ENCODE data around the gene PPP1R3A. TPM values are rescaled to one million over a fixed set of nuclear protein-coding genes. Genes with fewer than 3 reads are reported as not detected.

PPP1R3A gene
- total and polyA plus RNA-seq, 2 of the 8 experiments (the other 6 are each of a cell fraction or from before 2014, with no cell fraction given), result not detected

GRCh38 chr7:113878394-113878992 is 40.3 kb downstream of the PPP1R3A start:
- no peak for DNase-seq (ENCODE audit: low read depth in 1 of 2, low spot score in 2 of 2)
- no peak overlapping the region for H3K23ac ChIP-seq (ENCODE audit: insufficient read length)
- TF ChIP-seq CEBPB (IDR thresholded peaks at IDR 0.05; ENCODE audit: low read depth, low read length) (no peak), GTF2F1 (IDR thresholded peaks at IDR 0.05; ENCODE audit: borderline replicate concordance, low read depth, low read length) (no peak), SIX5 (IDR thresholded peaks at IDR 0.05; ENCODE audit: low read depth, low read length) (no peak)
- no peak overlapping the region for H3K56ac ChIP-seq (replicated peaks; ENCODE audit: insufficient read length, low read depth, low read length)
- no peak overlapping the region for H4K91ac ChIP-seq (replicated peaks; ENCODE audit: insufficient read length, low read length)
- no peak overlapping the region for H3K4ac ChIP-seq (replicated peaks; ENCODE audit: insufficient read length, low read depth, low read length)
- H3K36me3 ChIP-seq (ENCODE audit: control insufficient read depth in 2 of 4, insufficient read depth in 4 of 4, low read length in 3 of 4), result no peaks in the 10 kb centered on the region
- no peaks in the 10 kb centered on the region for H3K27me3 ChIP-seq (replicated peaks in 1 of 4; ENCODE audit: control insufficient read depth in 3 of 4, extremely low read depth in 1 of 4, insufficient read depth in 3 of 4, low read length in 3 of 4)
- no peaks in the 10 kb centered on the region for H4K20me1 ChIP-seq (replicated peaks in 1 of 2; ENCODE audit: control insufficient read depth in 1 of 2, insufficient read depth in 2 of 2, low read length in 2 of 2)
- 88 to 100% methylated on average over 2 to 7 of the region's 7 CpGs for WGBS, 2 experiments (ENCODE audit: extremely low coverage in 1 of 2, insufficient coverage in 1 of 2, insufficient read length in 1 of 2, insufficient replicate concordance in 2 of 2, low coverage in 1 of 2, low lambda C conversion rate in 2 of 2, missing lambda C conversion rate in 1 of 2)
- H2BK5ac ChIP-seq (ENCODE audit: low read depth, low read length), result no peak overlapping the region
- H3K79me2 ChIP-seq (ENCODE audit: control insufficient read depth in 1 of 2, insufficient read depth in 2 of 2, low read length in 2 of 2), result no peaks in the 10 kb centered on the region
- H3K14ac ChIP-seq (ENCODE audit: insufficient read length), result no peak overlapping the region
- H2BK15ac ChIP-seq (ENCODE audit: low read length), result no peak overlapping the region
- H2AFZ ChIP-seq (ENCODE audit: low read length), result no peak overlapping the region
- ChIA-PET POLR2A (ENCODE audit: partially characterized antibody) (no interaction called here), CTCF (ENCODE audit: partially characterized antibody) (interaction anchor here (1.0 kb wide), 1 partner anchor 14 kb away, joined by 3 read pairs; no protein-coding TSS in a partner anchor)
- H2BK12ac ChIP-seq (ENCODE audit: low read depth, low read length), result no peak overlapping the region
- no peaks in the 10 kb centered on the region for H3K23me2 ChIP-seq (ENCODE audit: low read depth, low read length)
- no peak overlapping the region for H2BK120ac ChIP-seq (replicated peaks; ENCODE audit: low read depth, low read length)
- no peak for FAIRE-seq
- no peak overlapping the region for H2BK20ac ChIP-seq (ENCODE audit: low read length)
- no peak overlapping the region for H2AK5ac ChIP-seq (ENCODE audit: low read depth, low read length)
- H4K5ac ChIP-seq (ENCODE audit: insufficient read length, low read depth, low read length), result no peak overlapping the region
- H3K27ac ChIP-seq (ENCODE audit: low read depth, low read length), result no peak overlapping the region
- H3K9me3 ChIP-seq (ENCODE audit: insufficient read depth in 2 of 2, low read depth in 1 of 2, low read length in 1 of 2), result no peaks in the 10 kb centered on the region
- no peaks in the 10 kb centered on the region for H3K4me1 ChIP-seq (replicated peaks in 1 of 4; ENCODE audit: control insufficient read depth in 3 of 4, insufficient read depth in 4 of 4, low read length in 3 of 4)
- H3K79me1 ChIP-seq (ENCODE audit: low read depth, low read length), result no peaks in the 10 kb centered on the region
- no peak overlapping the region for H3K4me2 ChIP-seq (ENCODE audit: insufficient read depth in 1 of 2, low read depth in 2 of 2, low read length in 2 of 2)
- H3K18ac ChIP-seq (ENCODE audit: extremely low read depth, low read length), result no peak overlapping the region
- H3K4me3 ChIP-seq (ENCODE audit: extremely low read depth in 1 of 4, insufficient read depth in 2 of 4, low read depth in 3 of 4, low read length in 4 of 4), result no peak overlapping the region
- H4K8ac ChIP-seq (ENCODE audit: extremely low read depth, insufficient read depth, low read length), result no peak overlapping the region
- H3K9ac ChIP-seq (replicated peaks in 1 of 4; ENCODE audit: extremely low read depth in 1 of 4, low read depth in 3 of 4, low read length in 3 of 4), result no peak overlapping the region
